A549 (cell line): ENCODE data around the gene RPP25L. TPM values are rescaled to one million over a fixed set of nuclear protein-coding genes. Genes with fewer than 3 reads are reported as not detected.

Experiments used
- ATAC-seq, 2 experiments: fragments of 200-7000 bp in 1 of 2; fragments of >200 bp in 1 of 2; cut with Nextera tagmentation in 1 of 2; cut with Tn5 transposase in 1 of 2; 3 replicates each; pipeline versions ENCODE4 v1.8.0 to v1.9.1; 2018 to 2020; ENCODE audit warnings: mild to moderate bottlenecking in 1 of 2, moderate library complexity in 1 of 2
- CTCF ChIA-PET: fragments of 300-600 bp; sonication (Branson Sonifier 250); formaldehyde crosslinking; extraction: SDS; loops from one replicate; lab custom pipeline; 2021; ENCODE audit warnings: antibody characterized with exemption, inconsistent platforms; lab: Yijun Ruan, JAX
- POLR2A ChIA-PET: fragments of 350-600 bp; formaldehyde crosslinking; extraction: SDS; loops from one replicate; lab custom pipeline; 2021; ENCODE audit warnings: antibody characterized with exemption, inconsistent platforms; lab: Yijun Ruan, JAX
- DNase-seq, 2 experiments: peaks; one replicate each; pipeline versions ENCODE4 v3.0.0 to v3.0.0-alpha.2; 2011 to 2016; ENCODE audit warnings: low read depth in 1 of 2, low spot score in 1 of 2
- FAIRE-seq: peaks from 2 replicates; lab custom pipeline; 2011; peaks lifted over from hg19 to GRCh38; lab: Jason Lieb, UNC
- H3K27ac ChIP-seq, 2 experiments: fragments of >200 bp; sonication (Bioruptor Twin); formaldehyde crosslinking; 3 replicates each; pipeline ENCODE4 v1.5.1; 2016 to 2017
- H3K4me1 ChIP-seq: fragments of >200 bp; sonication (Bioruptor Twin); formaldehyde crosslinking; 3 replicates; pipeline ENCODE4 v1.6.1; 2016
- H3K4me2 ChIP-seq: fragments of >200 bp; sonication (Bioruptor Twin); formaldehyde crosslinking; 3 replicates; pipeline ENCODE4 v1.6.1; 2016
- H3K4me3 ChIP-seq: fragments of >200 bp; sonication (Bioruptor Twin); formaldehyde crosslinking; 3 replicates; pipeline ENCODE4 v1.5.1; 2016
- H3K9me3 ChIP-seq: fragments of >200 bp; sonication (Bioruptor Twin); formaldehyde crosslinking; 3 replicates; pipeline ENCODE4 v1.6.1; 2016
- BHLHE40 ChIP-seq: IDR thresholded peaks from 2 replicates; pipeline ENCODE4 v1.6.1; 2012; ENCODE audit warnings: low read depth, low read length, inconsistent platforms
- CBX2 ChIP-seq: fragments of 200-600 bp; sonication (generic); IDR thresholded peaks from 2 replicates; pipeline ENCODE4 v1.6.1; 2016; ENCODE audit warnings: low read depth, mild to moderate bottlenecking, borderline replicate concordance
- CEBPB ChIP-seq, 2 experiments: fragments of >200 bp in 1 of 2; sonication (Bioruptor Twin) in 1 of 2; formaldehyde crosslinking in 1 of 2; IDR thresholded peaks; 2 replicates each; pipeline ENCODE4 v1.6.1; 2012 to 2016
- CHD2 ChIP-seq: fragments of 150-350 bp; IDR thresholded peaks from 2 replicates; pipeline ENCODE4 v1.6.1; 2014; ENCODE audit warnings: low read length; ENCODE audit not compliant: partially characterized antibody
- FOSB ChIP-seq: fragments of 250-450 bp; sonication (Bioruptor Pico); IDR thresholded peaks from 2 replicates; pipeline ENCODE4 v1.5.0; 2020; ENCODE audit warnings: mild to moderate bottlenecking, moderate library complexity
- FOXS1 ChIP-seq: fragments of 250-450 bp; sonication (Bioruptor Pico); IDR thresholded peaks from 2 replicates; pipeline ENCODE4 v1.5.0; 2020; ENCODE audit warnings: mild to moderate bottlenecking, moderate library complexity
- GATA3 ChIP-seq: IDR thresholded peaks from 2 replicates; pipeline ENCODE4 v1.6.1; 2012; ENCODE audit warnings: borderline replicate concordance
- HDAC2 ChIP-seq: fragments of 200-600 bp; sonication (generic); IDR thresholded peaks from 2 replicates; pipeline ENCODE4 v1.6.1; 2016
- HOXB13 ChIP-seq: fragments of 250-450 bp; sonication (Bioruptor Pico); IDR thresholded peaks from 2 replicates; pipeline ENCODE4 v1.5.0; 2020; ENCODE audit warnings: low read depth, mild to moderate bottlenecking, moderate library complexity
- JUN ChIP-seq, 2 experiments: fragments of >200 bp; sonication (Bioruptor Twin); formaldehyde crosslinking; IDR thresholded peaks; 2 replicates in 1 of 2; 3 replicates in 1 of 2; pipeline ENCODE4 v1.6.1; 2016 to 2017
- JUNB ChIP-seq: fragments of >200 bp; sonication (Bioruptor Twin); formaldehyde crosslinking; IDR thresholded peaks from 2 replicates; pipeline ENCODE4 v1.6.1; 2016
- NFE2L2 ChIP-seq: fragments of 150-350 bp; conservative IDR thresholded peaks from 2 replicates; pipeline ENCODE4 v1.6.1; 2014; ENCODE audit warnings: low read length
- PHF8 ChIP-seq: fragments of 200-600 bp; sonication (generic); IDR thresholded peaks from 2 replicates; pipeline ENCODE4 v1.6.1; 2016; ENCODE audit warnings: low read depth, mild to moderate bottlenecking, antibody characterized with exemption, moderate library complexity, borderline replicate concordance
- RCOR1 ChIP-seq: fragments of 150-350 bp; IDR thresholded peaks from 2 replicates; pipeline ENCODE4 v1.6.1; 2014; ENCODE audit warnings: antibody characterized with exemption, low read length, low read depth
- RNF2 ChIP-seq: fragments of 200-600 bp; sonication (generic); IDR thresholded peaks from 2 replicates; pipeline ENCODE4 v1.6.1; 2016; ENCODE audit warnings: low read depth, mild to moderate bottlenecking, antibody characterized with exemption, moderate library complexity, borderline replicate concordance
- TFCP2L1 ChIP-seq: fragments of 250-450 bp; sonication (Bioruptor Pico); IDR thresholded peaks from 2 replicates; pipeline ENCODE4 v1.5.0; 2021; ENCODE audit warnings: mild to moderate bottlenecking
- ZC3H11A ChIP-seq: fragments of 450-650 bp; IDR thresholded peaks from 2 replicates; pipeline ENCODE4 v1.6.1; 2014; ENCODE audit warnings: antibody characterized with exemption, mild to moderate bottlenecking
- WGBS: methylation state at CpG from one replicate; pipeline ENCODE4 v1.1.6; 2017; ENCODE audit errors: missing lambda C conversion rate; 5-methylcytosine and 5-hydroxymethylcytosine counted together
- polyA plus RNA-seq, 4 experiments: library from polyadenylated mRNA; depleted of rRNA in 3 of 4; stranded (reverse); fragments of >200 nt; fragmentation: RNase III in 1 of 4; extraction: RNeasy Plus Mini Kit Qiagen cat#74134 plus additional on column Dnase treatment in 1 of 4; gene quantifications; 2 replicates in 3 of 4; 3 replicates in 1 of 4; pipeline ENCODE4 v1.2.3, GENCODE V29; 2011 to 2017
- TF ChIP-seq, protein P1 (sequence below): fragments of >200 bp; sonication (Bioruptor Twin); formaldehyde crosslinking; IDR thresholded peaks from 3 replicates; pipeline ENCODE4 v1.5.1; 2016
- TF ChIP-seq, protein P2 (sequence below): IDR thresholded peaks from 2 replicates; pipeline ENCODE4 v1.6.1; 2012
- TF ChIP-seq, protein P3 (sequence below): fragments of 450-650 bp; IDR thresholded peaks from 2 replicates; pipeline ENCODE4 v1.6.1; 2014; ENCODE audit warnings: antibody characterized with exemption
- TF ChIP-seq, protein P4 (sequence below): fragments of >200 bp; sonication (Bioruptor Twin); formaldehyde crosslinking; IDR thresholded peaks from 3 replicates; pipeline ENCODE4 v1.6.1; 2016
- TF ChIP-seq, protein P5 (sequence below): fragments of 150-350 bp; IDR thresholded peaks from 2 replicates; pipeline ENCODE4 v1.6.1; 2014; ENCODE audit warnings: low read depth, mild to moderate bottlenecking, low read length
- TF ChIP-seq, protein P6 (sequence below): fragments of 250-450 bp; sonication (Bioruptor Pico); IDR thresholded peaks from 2 replicates; pipeline ENCODE4 v1.5.0; 2021; ENCODE audit warnings: mild to moderate bottlenecking, moderate library complexity, borderline replicate concordance

Gene RPP25L
- polyA plus RNA-seq, 2 of the 4 experiments (the other 2 are of a cell fraction) = 40.8 to 41.7 TPM

DNA sequence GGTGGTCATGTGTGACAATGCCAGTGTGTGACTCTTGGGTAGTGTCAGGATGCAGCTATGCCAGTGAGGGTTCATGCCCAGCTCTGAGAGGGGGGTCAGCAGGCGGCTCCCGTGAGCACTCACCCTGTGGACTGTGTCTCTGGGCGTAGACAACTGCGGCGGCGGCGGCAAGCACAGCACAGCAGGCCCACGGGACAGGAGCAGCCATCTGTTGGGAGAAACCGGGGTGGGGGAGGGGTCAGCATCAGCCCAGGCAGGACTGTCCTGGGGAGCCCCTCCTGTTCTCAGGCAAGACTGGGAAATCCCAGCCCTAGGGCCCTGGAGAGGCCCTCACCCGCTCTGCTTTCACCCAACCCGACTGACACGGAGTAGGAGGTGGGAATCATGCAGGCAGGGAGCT is 43.1 kb downstream of the RPP25L start:
- FAIRE-seq (no peak), DNase-seq (no peak), ATAC-seq (no peak)
- Histone ChIP-seq H3K4me3 (no peak overlapping the region), H3K27ac (no peak overlapping the region), H3K4me1 (peaks cover 20% of the 10 kb centered on the region), H3K4me2 (no peak overlapping the region), H3K9me3 (no peaks in the 10 kb centered on the region)
- TF ChIP-seq JUN (IDR thresholded peaks at IDR 0.05) (no peak), CBX2 (no peak), TFCP2L1 (CRISPR knock-in tag) (no peak), GATA3 (no peak), HDAC2 (no peak), JUNB (no peak)
- TF ChIP-seq, protein P1, sequence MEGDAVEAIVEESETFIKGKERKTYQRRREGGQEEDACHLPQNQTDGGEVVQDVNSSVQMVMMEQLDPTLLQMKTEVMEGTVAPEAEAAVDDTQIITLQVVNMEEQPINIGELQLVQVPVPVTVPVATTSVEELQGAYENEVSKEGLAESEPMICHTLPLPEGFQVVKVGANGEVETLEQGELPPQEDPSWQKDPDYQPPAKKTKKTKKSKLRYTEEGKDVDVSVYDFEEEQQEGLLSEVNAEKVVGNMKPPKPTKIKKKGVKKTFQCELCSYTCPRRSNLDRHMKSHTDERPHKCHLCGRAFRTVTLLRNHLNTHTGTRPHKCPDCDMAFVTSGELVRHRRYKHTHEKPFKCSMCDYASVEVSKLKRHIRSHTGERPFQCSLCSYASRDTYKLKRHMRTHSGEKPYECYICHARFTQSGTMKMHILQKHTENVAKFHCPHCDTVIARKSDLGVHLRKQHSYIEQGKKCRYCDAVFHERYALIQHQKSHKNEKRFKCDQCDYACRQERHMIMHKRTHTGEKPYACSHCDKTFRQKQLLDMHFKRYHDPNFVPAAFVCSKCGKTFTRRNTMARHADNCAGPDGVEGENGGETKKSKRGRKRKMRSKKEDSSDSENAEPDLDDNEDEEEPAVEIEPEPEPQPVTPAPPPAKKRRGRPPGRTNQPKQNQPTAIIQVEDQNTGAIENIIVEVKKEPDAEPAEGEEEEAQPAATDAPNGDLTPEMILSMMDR = no peak
- ChIA-PET POLR2A (no interaction called here), CTCF (interaction anchor here (0.7 to 6.6 kb wide), 6 partner anchors 12 to 496 kb away, joined by 3 to 59 read pairs (median 6); no protein-coding TSS in a partner anchor)
- 61% methylated on average over 3 of the region's 12 CpGs for whole genome bisulfite sequencing

DNA sequence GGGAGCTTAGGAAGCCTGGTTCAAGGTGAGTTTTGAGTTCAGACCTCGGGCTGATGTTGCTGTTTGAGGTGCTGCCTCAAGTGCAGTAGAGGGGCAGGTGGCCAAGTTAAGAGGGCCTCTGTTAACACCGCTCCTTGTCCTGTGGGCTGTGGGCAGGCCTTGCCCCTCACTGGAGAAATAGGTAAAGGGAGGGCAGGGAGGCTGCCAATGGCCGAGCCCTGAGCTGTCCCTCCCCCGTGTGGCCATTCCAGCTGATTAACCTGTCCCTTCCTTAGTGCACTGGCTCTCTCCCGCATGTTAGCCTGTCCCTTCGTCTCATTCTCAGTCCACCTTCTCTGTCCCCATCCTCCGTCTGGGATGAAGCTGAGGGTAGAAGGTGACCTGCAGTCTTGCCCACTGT is 43.8 kb downstream of the RPP25L start:
- Histone ChIP-seq H3K4me2 (no peak overlapping the region), H3K27ac (no peak overlapping the region), H3K4me1 (peaks cover 20% of the 10 kb centered on the region), H3K9me3 (no peaks in the 10 kb centered on the region), H3K4me3 (no peak overlapping the region)
- CTCF ChIA-PET = interaction anchor here (0.7 to 6.6 kb wide), 5 partner anchors 20 to 495 kb away, joined by 3 to 59 read pairs (median 6); no protein-coding TSS in a partner anchor
- FAIRE-seq (no peak), DNase-seq (no peak), ATAC-seq (no peak)
- TF ChIP-seq JUNB = no peak
- TF ChIP-seq RCOR1 = no peak
- no peak for TF ChIP-seq RNF2
- no peak for TF ChIP-seq HDAC2
- TF ChIP-seq, protein P2, sequence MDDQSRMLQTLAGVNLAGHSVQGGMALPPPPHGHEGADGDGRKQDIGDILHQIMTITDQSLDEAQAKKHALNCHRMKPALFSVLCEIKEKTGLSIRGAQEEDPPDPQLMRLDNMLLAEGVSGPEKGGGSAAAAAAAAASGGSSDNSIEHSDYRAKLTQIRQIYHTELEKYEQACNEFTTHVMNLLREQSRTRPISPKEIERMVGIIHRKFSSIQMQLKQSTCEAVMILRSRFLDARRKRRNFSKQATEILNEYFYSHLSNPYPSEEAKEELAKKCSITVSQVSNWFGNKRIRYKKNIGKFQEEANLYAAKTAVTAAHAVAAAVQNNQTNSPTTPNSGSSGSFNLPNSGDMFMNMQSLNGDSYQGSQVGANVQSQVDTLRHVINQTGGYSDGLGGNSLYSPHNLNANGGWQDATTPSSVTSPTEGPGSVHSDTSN = no peak
- TF ChIP-seq, protein P3, sequence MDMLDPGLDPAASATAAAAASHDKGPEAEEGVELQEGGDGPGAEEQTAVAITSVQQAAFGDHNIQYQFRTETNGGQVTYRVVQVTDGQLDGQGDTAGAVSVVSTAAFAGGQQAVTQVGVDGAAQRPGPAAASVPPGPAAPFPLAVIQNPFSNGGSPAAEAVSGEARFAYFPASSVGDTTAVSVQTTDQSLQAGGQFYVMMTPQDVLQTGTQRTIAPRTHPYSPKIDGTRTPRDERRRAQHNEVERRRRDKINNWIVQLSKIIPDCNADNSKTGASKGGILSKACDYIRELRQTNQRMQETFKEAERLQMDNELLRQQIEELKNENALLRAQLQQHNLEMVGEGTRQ = no peak
- no peak for TF ChIP-seq FOSB
- TF ChIP-seq HOXB13 (CRISPR knock-in tag) = no peak
- no peak for TF ChIP-seq CEBPB (IDR thresholded peaks at IDR 0.05)
- TF ChIP-seq FOXS1 (CRISPR knock-in tag) = no peak
- no peak for TF ChIP-seq CHD2
- no peak for TF ChIP-seq ZC3H11A
- whole genome bisulfite sequencing = 68% methylated on average over 7 of the region's 7 CpGs
- POLR2A ChIA-PET = no interaction called here

DNA sequence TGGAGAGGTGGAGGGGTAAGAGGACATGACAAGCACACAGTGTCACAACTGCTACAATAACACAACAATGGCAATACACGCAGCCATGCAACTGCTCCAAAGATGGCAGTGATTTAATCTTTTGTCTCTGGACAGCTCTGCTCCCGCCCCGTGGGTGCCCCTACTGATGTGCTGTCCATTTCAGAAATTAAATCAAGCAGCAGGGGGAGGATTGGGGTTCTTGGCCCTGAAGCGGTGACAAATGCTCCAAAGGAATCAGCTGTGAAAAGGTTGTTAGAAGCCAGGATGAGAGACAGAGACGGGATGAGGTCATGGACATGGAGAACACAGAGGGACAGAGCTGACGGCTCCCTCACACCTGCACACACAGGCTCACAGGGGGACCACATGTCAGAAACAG is 44.9 kb downstream of the RPP25L start:
- CTCF ChIA-PET = interaction anchor here (1.0 to 6.6 kb wide), 5 partner anchors 9 to 163 kb away, joined by 3 to 59 read pairs (median 4); no protein-coding TSS in a partner anchor
- no peak for FAIRE-seq
- TF ChIP-seq HDAC2 = no peak
- TF ChIP-seq BHLHE40 = no peak
- TF ChIP-seq, protein P4, sequence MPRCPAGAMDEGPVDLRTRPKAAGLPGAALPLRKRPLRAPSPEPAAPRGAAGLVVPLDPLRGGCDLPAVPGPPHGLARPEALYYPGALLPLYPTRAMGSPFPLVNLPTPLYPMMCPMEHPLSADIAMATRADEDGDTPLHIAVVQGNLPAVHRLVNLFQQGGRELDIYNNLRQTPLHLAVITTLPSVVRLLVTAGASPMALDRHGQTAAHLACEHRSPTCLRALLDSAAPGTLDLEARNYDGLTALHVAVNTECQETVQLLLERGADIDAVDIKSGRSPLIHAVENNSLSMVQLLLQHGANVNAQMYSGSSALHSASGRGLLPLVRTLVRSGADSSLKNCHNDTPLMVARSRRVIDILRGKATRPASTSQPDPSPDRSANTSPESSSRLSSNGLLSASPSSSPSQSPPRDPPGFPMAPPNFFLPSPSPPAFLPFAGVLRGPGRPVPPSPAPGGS = no peak
- TF ChIP-seq, protein P3 = no peak
- no peak for TF ChIP-seq FOSB
- TF ChIP-seq, protein P5, sequence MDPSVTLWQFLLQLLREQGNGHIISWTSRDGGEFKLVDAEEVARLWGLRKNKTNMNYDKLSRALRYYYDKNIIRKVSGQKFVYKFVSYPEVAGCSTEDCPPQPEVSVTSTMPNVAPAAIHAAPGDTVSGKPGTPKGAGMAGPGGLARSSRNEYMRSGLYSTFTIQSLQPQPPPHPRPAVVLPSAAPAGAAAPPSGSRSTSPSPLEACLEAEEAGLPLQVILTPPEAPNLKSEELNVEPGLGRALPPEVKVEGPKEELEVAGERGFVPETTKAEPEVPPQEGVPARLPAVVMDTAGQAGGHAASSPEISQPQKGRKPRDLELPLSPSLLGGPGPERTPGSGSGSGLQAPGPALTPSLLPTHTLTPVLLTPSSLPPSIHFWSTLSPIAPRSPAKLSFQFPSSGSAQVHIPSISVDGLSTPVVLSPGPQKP = no peak
- no peak for TF ChIP-seq NFE2L2
- TF ChIP-seq PHF8 = no peak
- TF ChIP-seq, protein P6, sequence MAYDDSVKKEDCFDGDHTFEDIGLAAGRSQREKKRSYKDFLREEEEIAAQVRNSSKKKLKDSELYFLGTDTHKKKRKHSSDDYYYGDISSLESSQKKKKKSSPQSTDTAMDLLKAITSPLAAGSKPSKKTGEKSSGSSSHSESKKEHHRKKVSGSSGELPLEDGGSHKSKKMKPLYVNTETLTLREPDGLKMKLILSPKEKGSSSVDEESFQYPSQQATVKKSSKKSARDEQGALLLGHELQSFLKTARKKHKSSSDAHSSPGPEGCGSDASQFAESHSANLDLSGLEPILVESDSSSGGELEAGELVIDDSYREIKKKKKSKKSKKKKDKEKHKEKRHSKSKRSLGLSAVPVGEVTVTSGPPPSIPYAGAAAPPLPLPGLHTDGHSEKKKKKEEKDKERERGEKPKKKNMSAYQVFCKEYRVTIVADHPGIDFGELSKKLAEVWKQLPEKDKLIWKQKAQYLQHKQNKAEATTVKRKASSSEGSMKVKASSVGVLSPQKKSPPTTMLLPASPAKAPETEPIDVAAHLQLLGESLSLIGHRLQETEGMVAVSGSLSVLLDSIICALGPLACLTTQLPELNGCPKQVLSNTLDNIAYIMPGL (CRISPR knock-in tag) = no peak

More for the DNA sequence above, 44.9 kb downstream of the RPP25L start:
- Histone ChIP-seq H3K4me3 (no peak overlapping the region), H3K4me1 (peaks cover 9% of the 10 kb centered on the region), H3K4me2 (no peak overlapping the region), H3K27ac (no peak overlapping the region), H3K9me3 (no peaks in the 10 kb centered on the region)
- ATAC-seq = no peak
- POLR2A ChIA-PET = no interaction called here
- no peak for DNase-seq
- WGBS = 59% methylated on average over 6 of the region's 6 CpGs
